HuH-7 (cell line): Measurements from ENCODE around the gene TEDC1.

Source experiments
- DNase-seq: peaks from one replicate; pipeline ENCODE4 v3.0.0; 2011; ENCODE audit warnings: low spot score

TEDC1 gene

GRCh38 chr14:105458010-105458409 is 33.0 kb upstream of the TEDC1 start:
- DNase-seq: no peak

GRCh38 chr14:105458571-105458970 is 32.5 kb upstream of the TEDC1 start:
- DNase-seq: no peak

- no peak for DNase-seq
Measured at GRCh38 chr14:105460116-105460515, 30.9 kb upstream of the TEDC1 start.

- DNase-seq: no peak
Measured at GRCh38 chr14:105460616-105461015, 30.4 kb upstream of the TEDC1 start.

- DNase-seq: no peak
Measured at GRCh38 chr14:105461903-105462302, 29.1 kb upstream of the TEDC1 start.

GRCh38 chr14:105464501-105464900 is 26.5 kb upstream of the TEDC1 start:
- DNase-seq: no peak

GRCh38 chr14:105465209-105466031 is 25.6 kb upstream of the TEDC1 start:
- DNase-seq: no peak

- no peak for DNase-seq
Measured at GRCh38 chr14:105466531-105467248, 24.4 kb upstream of the TEDC1 start.

- no peak for DNase-seq
Measured at GRCh38 chr14:105467249-105467941, 23.7 kb upstream of the TEDC1 start.

- DNase-seq: no peak
Measured at GRCh38 chr14:105467942-105468471, 23.0 kb upstream of the TEDC1 start.

- DNase-seq: no peak
Measured at GRCh38 chr14:105468621-105469241, 22.3 kb upstream of the TEDC1 start.

- DNase-seq: no peak
Measured at GRCh38 chr14:105469456-105470349, 21.3 kb upstream of the TEDC1 start.

- DNase-seq: no peak
Measured at GRCh38 chr14:105470350-105471296, 20.4 kb upstream of the TEDC1 start.

- DNase-seq: no peak
Measured at GRCh38 chr14:105471297-105471821, 19.7 kb upstream of the TEDC1 start.

- DNase-seq: no peak
Measured at GRCh38 chr14:105471823-105472485, 19.1 kb upstream of the TEDC1 start.

- no peak for DNase-seq
Measured at GRCh38 chr14:105472486-105472991, 18.5 kb upstream of the TEDC1 start.

GRCh38 chr14:105473033-105473676 is 17.9 kb upstream of the TEDC1 start:
- no peak for DNase-seq
